HepG2 (cell line): ENCODE measurements around the gene NAA38. TPM values are rescaled to one million over a fixed set of nuclear protein-coding genes. Genes with fewer than 3 reads are reported as not detected.

Experiments used
- CENPX ChIP-seq: sonication (generic); formaldehyde crosslinking; IDR thresholded peaks from 2 replicates; pipeline ENCODE4 v1.9.0; 2021; ENCODE audit warnings: mild to moderate bottlenecking, missing genetic modification reagents, moderate library complexity
- MED8 ChIP-seq: sonication (generic); formaldehyde crosslinking; IDR thresholded peaks from 2 replicates; pipeline ENCODE4 v1.8.1; 2023; ENCODE audit warnings: mild to moderate bottlenecking, missing genetic modification reagents; ENCODE audit not compliant: insufficient replicate concordance
- MIER2 ChIP-seq: IDR thresholded peaks from 2 replicates; pipeline ENCODE4 v1.6.1; 2016; ENCODE audit warnings: missing biosample characterization, missing genetic modification reagents
- POLR2AphosphoS2 ChIP-seq: IDR thresholded peaks from 2 replicates; pipeline ENCODE4 v1.6.1; 2011; ENCODE audit warnings: low read depth, low read length, improper control_type of control experiment
- RORA ChIP-seq: sonication (generic); formaldehyde crosslinking; IDR thresholded peaks from 2 replicates; pipeline ENCODE4 v1.5.0; 2020; ENCODE audit warnings: mild to moderate bottlenecking, missing genetic modification reagents, moderate library complexity
- SMARCC2 ChIP-seq: fragments of 450-650 bp; IDR thresholded peaks from 2 replicates; pipeline ENCODE4 v1.6.1; 2017; ENCODE audit warnings: antibody characterized with exemption, mild to moderate bottlenecking
- SOX6 ChIP-seq, 2 experiments: fragments of 450-650 bp in 1 of 2; sonication (generic) in 1 of 2; formaldehyde crosslinking in 1 of 2; IDR thresholded peaks; 2 replicates each; pipeline versions ENCODE4 v1.4.0 to v1.6.1; 2017 to 2020; ENCODE audit warnings: antibody characterized with exemption in 1 of 2, mild to moderate bottlenecking in 1 of 2, missing genetic modification reagents in 1 of 2
- ZNF282 ChIP-seq: fragments of 450-650 bp; IDR thresholded peaks from 2 replicates; pipeline ENCODE4 v1.6.1; 2018; ENCODE audit not compliant: partially characterized antibody
- ZNF317 ChIP-seq: sonication (generic); formaldehyde crosslinking; IDR thresholded peaks from 2 replicates; pipeline ENCODE4 v1.5.0; 2020; ENCODE audit warnings: mild to moderate bottlenecking, missing genetic modification reagents
- ZNF382 ChIP-seq: sonication (generic); formaldehyde crosslinking; IDR thresholded peaks from 2 replicates; pipeline ENCODE4 v1.5.0; 2020; ENCODE audit warnings: missing genetic modification reagents, mild to moderate bottlenecking, borderline replicate concordance
- ZNF720 ChIP-seq: sonication (generic); formaldehyde crosslinking; IDR thresholded peaks from 2 replicates; pipeline ENCODE4 v1.4.0; 2020; ENCODE audit warnings: missing genetic modification reagents
- polyA plus RNA-seq, 8 experiments: library from polyadenylated mRNA; depleted of rRNA in 3 of 8; stranded (reverse) in 7 of 8; unstranded in 1 of 8; fragments of >200 nt; fragmentation: Illumina TruSeq in 4 of 8; extraction: Trizol in 4 of 8; gene quantifications; 2 replicates each; pipeline versions ENCODE4 v1.2.1 to v1.2.3, GENCODE V29; 2011 to 2016; ENCODE audit warnings: low read depth in 4 of 8, missing spikeins in 1 of 8, mixed read lengths in 1 of 8; ENCODE audit not compliant: insufficient read depth in 1 of 8
- total RNA-seq, 5 experiments: library from RNA; depleted of rRNA; stranded (reverse); fragments of >200 nt; fragmentation: Illumina TruSeq; extraction: Trizol; gene quantifications; 2 replicates each; pipeline ENCODE4 v1.2.3, GENCODE V29; 2016; ENCODE audit warnings: low read depth in 1 of 5
- TF ChIP-seq, protein P1 (sequence below): sonication (generic); formaldehyde crosslinking; IDR thresholded peaks from 2 replicates; pipeline ENCODE4 v1.4.0; 2020; ENCODE audit warnings: missing genetic modification reagents
- TF ChIP-seq, protein P2 (sequence below): sonication (generic); formaldehyde crosslinking; IDR thresholded peaks from 2 replicates; pipeline ENCODE4 v1.4.0; 2020; ENCODE audit warnings: missing genetic modification reagents, borderline replicate concordance
- TF ChIP-seq, protein P3 (sequence below): sonication (generic); formaldehyde crosslinking; IDR thresholded peaks from 2 replicates; pipeline ENCODE4 v1.4.0; 2020; ENCODE audit warnings: mild to moderate bottlenecking, missing genetic modification reagents
- TF ChIP-seq, protein P4 (sequence below): sonication (generic); formaldehyde crosslinking; IDR thresholded peaks from 2 replicates; pipeline ENCODE4 v1.8.1; 2023; ENCODE audit warnings: mild to moderate bottlenecking, inconsistent platforms, moderate library complexity, missing genetic modification reagents, borderline replicate concordance

The NAA38 gene
- total and polyA plus RNA-seq, 2 of the 13 experiments (the other 11 are each of a cell fraction or from before 2014, with no cell fraction given), result 46.9 to 91.6 TPM

DNA sequence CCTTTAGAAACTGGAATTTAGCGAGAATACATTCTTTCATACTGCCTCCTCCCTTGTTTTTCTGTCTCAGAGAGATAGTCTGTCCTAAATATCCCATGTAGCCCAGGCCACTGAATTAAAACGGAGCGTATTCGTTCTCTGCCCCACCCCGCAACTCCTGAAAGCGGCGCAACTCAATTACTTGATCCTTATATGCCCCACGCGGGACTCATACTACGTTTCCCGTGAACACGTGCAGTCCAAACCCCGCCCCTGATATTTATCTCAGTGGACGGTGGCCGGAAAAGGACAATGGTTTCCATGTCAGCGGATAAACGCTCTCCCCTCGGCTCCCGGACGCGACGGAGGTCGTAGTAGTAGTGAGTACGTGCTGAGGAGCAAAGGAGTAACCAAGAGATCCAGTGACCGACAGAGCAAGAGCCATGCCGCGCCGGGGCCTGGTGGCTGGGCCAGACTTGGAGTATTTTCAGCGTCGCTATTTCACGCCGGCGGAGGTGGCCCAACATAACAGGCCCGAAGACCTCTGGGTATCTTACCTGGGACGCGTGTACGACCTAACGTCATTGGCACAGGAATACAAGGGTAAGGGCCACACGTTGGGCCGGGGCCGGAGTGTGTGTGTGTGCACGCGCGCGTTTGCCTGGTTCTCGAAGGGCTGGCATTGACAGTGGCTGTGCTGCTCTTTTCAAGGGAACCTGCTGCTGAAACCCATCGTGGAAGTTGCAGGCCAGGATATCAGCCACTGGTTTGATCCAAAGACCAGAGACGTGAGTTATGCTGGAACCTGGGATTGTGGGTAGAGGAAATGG, 558 bp upstream of the NAA38 start, which contains the start of gene CYB5D1 (continued):
- 0 out of 2 replicates have a peak, but pooled peaks have one; percentile 14 for TF ChIP-seq POLR2AphosphoS2
- TF ChIP-seq ZNF720 (CRISPR knock-in tag), result no peak
- TF ChIP-seq ZNF317 (CRISPR knock-in tag), result no peak
- TF ChIP-seq MIER2 (CRISPR knock-in tag), result no peak
- TF ChIP-seq SMARCC2, result no peak
- TF ChIP-seq, protein P1, sequence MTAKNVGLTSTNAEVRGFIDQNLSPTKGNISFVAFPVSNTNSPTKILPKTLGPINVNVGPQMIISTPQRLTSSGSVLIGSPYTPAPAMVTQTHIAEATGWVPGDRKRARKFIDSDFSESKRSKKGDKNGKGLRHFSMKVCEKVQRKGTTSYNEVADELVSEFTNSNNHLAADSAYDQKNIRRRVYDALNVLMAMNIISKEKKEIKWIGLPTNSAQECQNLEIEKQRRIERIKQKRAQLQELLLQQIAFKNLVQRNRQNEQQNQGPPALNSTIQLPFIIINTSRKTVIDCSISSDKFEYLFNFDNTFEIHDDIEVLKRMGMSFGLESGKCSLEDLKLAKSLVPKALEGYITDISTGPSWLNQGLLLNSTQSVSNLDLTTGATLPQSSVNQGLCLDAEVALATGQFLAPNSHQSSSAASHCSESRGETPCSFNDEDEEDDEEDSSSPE (CRISPR knock-in tag), result no peak
- TF ChIP-seq, protein P2, sequence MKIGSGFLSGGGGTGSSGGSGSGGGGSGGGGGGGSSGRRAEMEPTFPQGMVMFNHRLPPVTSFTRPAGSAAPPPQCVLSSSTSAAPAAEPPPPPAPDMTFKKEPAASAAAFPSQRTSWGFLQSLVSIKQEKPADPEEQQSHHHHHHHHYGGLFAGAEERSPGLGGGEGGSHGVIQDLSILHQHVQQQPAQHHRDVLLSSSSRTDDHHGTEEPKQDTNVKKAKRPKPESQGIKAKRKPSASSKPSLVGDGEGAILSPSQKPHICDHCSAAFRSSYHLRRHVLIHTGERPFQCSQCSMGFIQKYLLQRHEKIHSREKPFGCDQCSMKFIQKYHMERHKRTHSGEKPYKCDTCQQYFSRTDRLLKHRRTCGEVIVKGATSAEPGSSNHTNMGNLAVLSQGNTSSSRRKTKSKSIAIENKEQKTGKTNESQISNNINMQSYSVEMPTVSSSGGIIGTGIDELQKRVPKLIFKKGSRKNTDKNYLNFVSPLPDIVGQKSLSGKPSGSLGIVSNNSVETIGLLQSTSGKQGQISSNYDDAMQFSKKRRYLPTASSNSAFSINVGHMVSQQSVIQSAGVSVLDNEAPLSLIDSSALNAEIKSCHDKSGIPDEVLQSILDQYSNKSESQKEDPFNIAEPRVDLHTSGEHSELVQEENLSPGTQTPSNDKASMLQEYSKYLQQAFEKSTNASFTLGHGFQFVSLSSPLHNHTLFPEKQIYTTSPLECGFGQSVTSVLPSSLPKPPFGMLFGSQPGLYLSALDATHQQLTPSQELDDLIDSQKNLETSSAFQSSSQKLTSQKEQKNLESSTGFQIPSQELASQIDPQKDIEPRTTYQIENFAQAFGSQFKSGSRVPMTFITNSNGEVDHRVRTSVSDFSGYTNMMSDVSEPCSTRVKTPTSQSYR, result no peak
- TF ChIP-seq ZNF282, result no peak
- no peak for TF ChIP-seq MED8 (CRISPR knock-in tag)
- no peak for TF ChIP-seq RORA (CRISPR knock-in tag)
- TF ChIP-seq, protein P3, sequence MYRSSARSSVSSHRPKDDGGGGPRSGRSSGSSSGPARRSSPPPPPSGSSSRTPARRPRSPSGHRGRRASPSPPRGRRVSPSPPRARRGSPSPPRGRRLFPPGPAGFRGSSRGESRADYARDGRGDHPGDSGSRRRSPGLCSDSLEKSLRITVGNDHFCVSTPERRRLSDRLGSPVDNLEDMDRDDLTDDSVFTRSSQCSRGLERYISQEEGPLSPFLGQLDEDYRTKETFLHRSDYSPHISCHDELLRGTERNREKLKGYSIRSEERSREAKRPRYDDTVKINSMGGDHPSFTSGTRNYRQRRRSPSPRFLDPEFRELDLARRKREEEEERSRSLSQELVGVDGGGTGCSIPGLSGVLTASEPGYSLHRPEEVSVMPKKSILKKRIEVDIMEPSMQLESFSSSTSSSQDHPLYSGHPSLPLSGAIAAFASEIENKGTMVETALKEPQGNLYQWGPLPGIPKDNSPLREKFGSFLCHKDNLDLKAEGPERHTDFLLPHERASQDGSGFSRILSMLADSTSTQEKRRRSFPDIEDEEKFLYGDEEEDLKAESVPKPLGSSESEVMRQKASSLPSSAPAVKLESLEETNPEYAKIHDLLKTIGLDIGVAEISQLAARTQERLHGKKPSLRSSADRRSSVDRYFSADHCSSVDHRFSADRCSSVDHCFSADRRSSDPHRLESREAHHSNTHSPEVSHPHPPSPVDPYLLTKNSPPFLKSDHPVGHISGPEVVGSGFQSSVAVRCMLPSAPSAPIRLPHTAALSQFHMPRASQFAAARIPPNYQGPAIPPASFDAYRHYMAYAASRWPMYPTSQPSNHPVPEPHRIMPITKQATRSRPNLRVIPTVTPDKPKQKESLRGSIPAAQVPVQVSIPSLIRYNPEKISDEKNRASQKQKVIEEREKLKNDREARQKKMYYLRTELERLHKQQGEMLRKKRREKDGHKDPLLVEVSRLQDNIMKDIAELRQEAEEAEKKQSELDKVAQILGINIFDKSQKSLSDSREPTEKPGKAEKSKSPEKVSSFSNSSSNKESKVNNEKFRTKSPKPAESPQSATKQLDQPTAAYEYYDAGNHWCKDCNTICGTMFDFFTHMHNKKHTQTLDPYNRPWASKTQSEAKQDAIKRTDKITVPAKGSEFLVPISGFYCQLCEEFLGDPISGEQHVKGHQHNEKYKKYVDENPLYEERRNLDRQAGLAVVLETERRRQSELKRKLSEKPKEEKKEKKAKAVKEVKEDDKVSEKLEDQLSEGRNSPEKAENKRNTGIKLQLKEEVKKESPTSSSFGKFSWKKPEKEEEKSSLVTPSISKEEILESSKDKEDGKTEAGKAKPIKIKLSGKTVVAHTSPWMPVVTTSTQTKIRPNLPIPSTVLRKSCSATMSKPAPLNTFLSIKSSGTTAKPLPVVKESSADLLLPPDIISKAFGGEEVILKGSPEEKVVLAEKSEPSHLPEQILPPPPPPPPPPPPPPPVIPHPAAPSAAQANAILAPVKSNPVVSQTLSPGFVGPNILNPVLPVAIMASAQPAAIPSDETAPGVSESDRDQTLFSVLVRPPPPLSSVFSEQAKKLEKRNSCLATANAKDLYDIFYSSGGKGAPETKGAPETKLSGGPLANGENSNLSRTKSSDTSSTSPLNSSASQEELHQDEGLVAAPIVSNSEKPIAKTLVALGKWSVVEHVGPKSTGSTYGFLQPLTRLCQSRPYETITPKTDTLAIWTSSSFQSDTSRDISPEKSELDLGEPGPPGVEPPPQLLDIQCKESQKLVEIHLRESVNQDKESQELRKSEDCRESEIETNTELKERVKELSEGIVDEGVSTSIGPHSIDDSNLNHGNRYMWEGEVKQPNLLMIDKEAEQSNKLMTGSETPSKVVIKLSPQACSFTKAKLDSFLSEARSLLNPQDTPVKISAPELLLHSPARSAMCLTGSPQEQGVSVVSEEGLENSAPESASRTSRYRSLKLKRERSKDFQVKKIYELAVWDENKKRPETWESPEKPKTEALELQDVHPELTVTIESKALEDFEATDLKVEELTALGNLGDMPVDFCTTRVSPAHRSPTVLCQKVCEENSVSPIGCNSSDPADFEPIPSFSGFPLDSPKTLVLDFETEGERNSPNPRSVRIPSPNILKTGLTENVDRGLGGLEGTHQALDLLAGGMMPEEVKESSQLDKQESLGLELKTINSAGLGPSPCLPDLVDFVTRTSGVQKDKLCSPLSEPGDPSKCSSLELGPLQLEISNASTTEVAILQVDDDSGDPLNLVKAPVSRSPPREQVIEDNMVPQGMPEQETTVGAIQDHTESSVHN (CRISPR knock-in tag), result no peak
- TF ChIP-seq CENPX (CRISPR knock-in tag), result no peak
- no peak for TF ChIP-seq ZNF382
- TF ChIP-seq, protein P4, sequence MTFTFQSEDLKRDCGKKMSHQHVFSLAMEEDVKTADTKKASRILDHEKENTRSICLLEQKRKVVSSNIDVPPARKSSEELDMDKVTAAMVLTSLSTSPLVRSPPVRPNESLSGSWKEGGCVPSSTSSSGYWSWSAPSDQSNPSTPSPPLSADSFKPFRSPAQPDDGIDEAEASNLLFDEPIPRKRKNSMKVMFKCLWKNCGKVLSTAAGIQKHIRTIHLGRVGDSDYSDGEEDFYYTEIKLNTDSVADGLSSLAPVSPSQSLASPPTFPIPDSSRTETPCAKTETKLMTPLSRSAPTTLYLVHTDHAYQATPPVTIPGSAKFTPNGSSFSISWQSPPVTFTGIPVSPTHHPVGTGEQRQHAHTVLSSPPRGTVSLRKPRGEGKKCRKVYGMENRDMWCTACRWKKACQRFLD, result no peak
- TF ChIP-seq SOX6 (IDR thresholded peaks at IDR 0.05), result no peak
- no peak; the same call in 1 of the 2 replicates for TF ChIP-seq SOX6 (CRISPR knock-in tag; IDR thresholded peaks at IDR 0.05)
